Natural killer cell treated with Interleukin-12 subunit alpha and Interleukin-12 subunit beta and Interleukin-15 and Interleukin-18, amount 100 ng/mL, for 72 hours (primary cell): ENCODE measurements around the gene RAMP3. TPM values are rescaled to one million over a fixed set of nuclear protein-coding genes. Genes with fewer than 3 reads are reported as not detected.

Experiments used
- ATAC-seq, 2 donors: fragments of 150-1000 bp; cut with Tn5 transposase in 1 of 2; sonication (Bioruptor Pico), chemical (Tn5 transposase) in 1 of 2; 2 replicates each; pipeline ENCODE4 v1.10.0; 2021
- DNase-seq: peaks from one replicate; pipeline ENCODE4 v3.0.0; 2022; ENCODE audit warnings: low spot score
- H3K27ac Mint-ChIP-seq, 2 donors: 1 replicate in 1 of 2; 2 replicates in 1 of 2; pipeline ENCODE4 v1.8.0; 2022; ENCODE audit warnings: mixed read lengths in 2 of 2, mild to moderate bottlenecking in 1 of 2, moderate library complexity in 1 of 2
- H3K27me3 Mint-ChIP-seq, 2 donors: 1 replicate in 1 of 2; 2 replicates in 1 of 2; pipeline ENCODE4 v1.8.0; 2022; ENCODE audit warnings: mixed read lengths in 2 of 2
- H3K36me3 Mint-ChIP-seq: one replicate; pipeline ENCODE4 v1.8.0; 2022; ENCODE audit warnings: mixed read lengths
- H3K4me1 Mint-ChIP-seq, 2 donors: 1 replicate in 1 of 2; 2 replicates in 1 of 2; pipeline ENCODE4 v1.8.0; 2022; ENCODE audit warnings: low read depth in 2 of 2, mixed read lengths in 2 of 2, mild to moderate bottlenecking in 1 of 2
- H3K4me3 Mint-ChIP-seq: one replicate; pipeline ENCODE4 v1.8.0; 2022; ENCODE audit warnings: mixed read lengths
- H3K9me3 Mint-ChIP-seq: 2 replicates; pipeline ENCODE4 v1.8.0; 2022; ENCODE audit warnings: mixed read lengths
- total RNA-seq, 2 donors: library from RNA; stranded (reverse); gene quantifications; one replicate each; pipeline ENCODE4 v1.2.3, GENCODE V29; 2022

RAMP3 gene
- total RNA-seq, 2 donors from 2014 or later: not detected

- H3K27me3 Mint-ChIP-seq: peaks cover 15 to 18% of the 10 kb centered on the region in 2 donors
- DNase-seq (no peak), ATAC-seq (no peak)
- H3K36me3 Mint-ChIP-seq: peaks cover 4% of the 10 kb centered on the region
- peaks cover 5% of the 10 kb centered on the region for H3K9me3 Mint-ChIP-seq
- peaks cover 3 to 10% of the 10 kb centered on the region in 2 donors for H3K4me1 Mint-ChIP-seq
- no peak overlapping the region for H3K27ac Mint-ChIP-seq
- H3K4me3 Mint-ChIP-seq: no peak overlapping the region
Measured at GRCh38 chr7:45165857-45166256, 8.3 kb downstream of the RAMP3 start.

- no peaks in the 10 kb centered on the region for H3K9me3 Mint-ChIP-seq
Measured at GRCh38 chr7:45171946-45172345, 14.4 kb downstream of the RAMP3 start.

GRCh38 chr7:45173596-45174327 is 16.2 kb downstream of the RAMP3 start:
- H3K4me3 Mint-ChIP-seq: no peak overlapping the region
- no peak for ATAC-seq
- no peaks in the 10 kb centered on the region for H3K9me3 Mint-ChIP-seq
- H3K27me3 Mint-ChIP-seq: peaks cover 11 to 12% of the 10 kb centered on the region in 2 donors
- H3K27ac Mint-ChIP-seq: no peak overlapping the region
- H3K4me1 Mint-ChIP-seq: no peaks in the 10 kb centered on the region
- H3K36me3 Mint-ChIP-seq: no peaks in the 10 kb centered on the region
- DNase-seq: peak; percentile 20

More at GRCh38 chr7:45171946-45172345, 14.4 kb downstream of the RAMP3 start:
- DNase-seq (no peak), ATAC-seq (no peak)
- Mint-ChIP-seq H3K27me3 (peaks cover 15% of the 10 kb centered on the region in 2 donors), H3K4me1 (no peaks in the 10 kb centered on the region), H3K27ac (no peak overlapping the region), H3K4me3 (no peak overlapping the region), H3K36me3 (no peaks in the 10 kb centered on the region)

- Mint-ChIP-seq H3K27ac (no peak overlapping the region), H3K27me3 (peaks cover 9 to 13% of the 10 kb centered on the region in 2 donors), H3K36me3 (no peaks in the 10 kb centered on the region), H3K9me3 (no peaks in the 10 kb centered on the region), H3K4me3 (no peak overlapping the region), H3K4me1 (no peaks in the 10 kb centered on the region)
- DNase-seq (peak; percentile 23), ATAC-seq (no peak)
Measured at GRCh38 chr7:45174328-45174610, 16.7 kb downstream of the RAMP3 start.

GRCh38 chr7:45174966-45175765 is 17.6 kb downstream of the RAMP3 start:
- H3K27me3 Mint-ChIP-seq: peaks cover 7 to 13% of the 10 kb centered on the region in 2 donors
- ATAC-seq (no peak), DNase-seq (peak; percentile 56)
- H3K27ac Mint-ChIP-seq: no peak overlapping the region
- no peaks in the 10 kb centered on the region for H3K4me1 Mint-ChIP-seq
- H3K36me3 Mint-ChIP-seq: no peaks in the 10 kb centered on the region
- H3K9me3 Mint-ChIP-seq: no peaks in the 10 kb centered on the region
- no peak overlapping the region for H3K4me3 Mint-ChIP-seq

GRCh38 chr7:45176091-45176490 is 18.5 kb downstream of the RAMP3 start:
- ATAC-seq: no peak
- Mint-ChIP-seq H3K4me1 (no peaks in the 10 kb centered on the region), H3K27ac (no peak overlapping the region), H3K36me3 (no peaks in the 10 kb centered on the region), H3K4me3 (no peak overlapping the region), H3K9me3 (no peaks in the 10 kb centered on the region), H3K27me3 (peaks cover 7 to 10% of the 10 kb centered on the region in 2 donors)
- DNase-seq: no peak

GRCh38 chr7:45176886-45177731 is 19.5 kb downstream of the RAMP3 start:
- H3K36me3 Mint-ChIP-seq: no peaks in the 10 kb centered on the region
- no peaks in the 10 kb centered on the region for H3K9me3 Mint-ChIP-seq
- H3K27ac Mint-ChIP-seq: no peak overlapping the region

GRCh38 chr7:45177801-45178200 is 20.2 kb downstream of the RAMP3 start:
- DNase-seq: no peak
- ATAC-seq: no peak
- no peaks in the 10 kb centered on the region for H3K4me1 Mint-ChIP-seq
- H3K9me3 Mint-ChIP-seq: no peaks in the 10 kb centered on the region
- peaks cover 7 to 10% of the 10 kb centered on the region in 2 donors for H3K27me3 Mint-ChIP-seq
- no peak overlapping the region for H3K4me3 Mint-ChIP-seq
- H3K36me3 Mint-ChIP-seq: no peaks in the 10 kb centered on the region
- no peak overlapping the region for H3K27ac Mint-ChIP-seq

More at GRCh38 chr7:45176886-45177731, 19.5 kb downstream of the RAMP3 start:
- peaks cover 7 to 10% of the 10 kb centered on the region in 2 donors for H3K27me3 Mint-ChIP-seq
- ATAC-seq: no peak
- H3K4me1 Mint-ChIP-seq: no peaks in the 10 kb centered on the region
- no peak overlapping the region for H3K4me3 Mint-ChIP-seq
- no peak for DNase-seq

GRCh38 chr7:45178241-45179225 is 20.9 kb downstream of the RAMP3 start:
- no peak overlapping the region for H3K4me3 Mint-ChIP-seq
- no peaks in the 10 kb centered on the region for H3K4me1 Mint-ChIP-seq
- H3K36me3 Mint-ChIP-seq: no peaks in the 10 kb centered on the region
- H3K9me3 Mint-ChIP-seq: no peaks in the 10 kb centered on the region
- DNase-seq: no peak
- ATAC-seq: no peak
- H3K27ac Mint-ChIP-seq: no peak overlapping the region
- peaks cover 7 to 10% of the 10 kb centered on the region in 2 donors for H3K27me3 Mint-ChIP-seq

- Mint-ChIP-seq H3K9me3 (no peaks in the 10 kb centered on the region), H3K4me1 (no peaks in the 10 kb centered on the region), H3K27ac (no peak overlapping the region), H3K4me3 (no peak overlapping the region), H3K27me3 (peaks cover 7 to 10% of the 10 kb centered on the region in 2 donors), H3K36me3 (no peaks in the 10 kb centered on the region)
- DNase-seq (no peak), ATAC-seq (no peak)
Measured at GRCh38 chr7:45179666-45180065, 22.1 kb downstream of the RAMP3 start.

- H3K4me3 Mint-ChIP-seq: no peak overlapping the region
- no peaks in the 10 kb centered on the region for H3K4me1 Mint-ChIP-seq
- ATAC-seq (no peak), DNase-seq (no peak)
- H3K27me3 Mint-ChIP-seq: peaks cover 7 to 10% of the 10 kb centered on the region in 2 donors
- no peak overlapping the region for H3K27ac Mint-ChIP-seq
- H3K36me3 Mint-ChIP-seq: no peaks in the 10 kb centered on the region
- no peaks in the 10 kb centered on the region for H3K9me3 Mint-ChIP-seq
Measured at GRCh38 chr7:45180084-45180986, 22.7 kb downstream of the RAMP3 start.

- Mint-ChIP-seq H3K4me1 (no peaks in the 10 kb centered on the region), H3K9me3 (no peaks in the 10 kb centered on the region), H3K27me3 (peaks cover 7 to 10% of the 10 kb centered on the region in 2 donors), H3K27ac (no peak overlapping the region), H3K36me3 (no peaks in the 10 kb centered on the region), H3K4me3 (no peak overlapping the region)
- ATAC-seq: no peak
- no peak for DNase-seq
Measured at GRCh38 chr7:45181286-45181960, 23.8 kb downstream of the RAMP3 start.
